22Rv1 (cell line): ENCODE data around the gene CD164L2.
"Not testable (repeated sequence)": the region's sequence is repeated elsewhere in the genome, so short reads cannot be mapped to it uniquely, and the experiment has no call there.

Source experiments
- H3K27ac ChIP-seq: fragments of 450-650 bp; 2 replicates; pipeline ENCODE4 v1.5.1; 2017
- ZFX ChIP-seq: fragments of 450-650 bp; IDR thresholded peaks from 2 replicates; pipeline ENCODE4 v1.6.1; 2017; ENCODE audit warnings: antibody characterized with exemption, borderline replicate concordance
- TF ChIP-seq, protein P1 (sequence below): fragments of 450-650 bp; IDR thresholded peaks from 2 replicates; pipeline ENCODE4 v1.5.1; 2017; ENCODE audit warnings: mild to moderate bottlenecking

Gene CD164L2

DNA sequence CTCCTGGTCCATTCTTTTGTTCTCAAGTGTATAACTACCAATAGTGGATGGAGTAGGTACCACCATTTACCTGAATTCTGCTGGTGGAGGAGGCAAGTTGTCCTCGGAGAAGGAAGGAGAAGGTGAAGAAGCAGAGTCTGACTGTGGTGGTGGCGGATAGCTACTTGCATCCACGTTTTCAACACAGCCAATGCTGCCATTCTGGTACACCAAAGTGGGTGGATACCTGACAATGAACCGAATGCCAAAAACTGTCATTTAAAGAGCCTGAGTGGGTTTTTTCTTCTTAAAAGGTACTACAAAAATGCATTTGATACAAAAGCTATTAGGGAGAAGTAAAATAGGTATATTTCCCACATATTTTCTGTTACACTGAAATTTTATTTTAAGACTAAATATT lies 29.4 kb upstream of the CD164L2 start:
- H3K27ac ChIP-seq = no peak overlapping the region
- TF ChIP-seq ZFX = no peak
- TF ChIP-seq, protein P1, sequence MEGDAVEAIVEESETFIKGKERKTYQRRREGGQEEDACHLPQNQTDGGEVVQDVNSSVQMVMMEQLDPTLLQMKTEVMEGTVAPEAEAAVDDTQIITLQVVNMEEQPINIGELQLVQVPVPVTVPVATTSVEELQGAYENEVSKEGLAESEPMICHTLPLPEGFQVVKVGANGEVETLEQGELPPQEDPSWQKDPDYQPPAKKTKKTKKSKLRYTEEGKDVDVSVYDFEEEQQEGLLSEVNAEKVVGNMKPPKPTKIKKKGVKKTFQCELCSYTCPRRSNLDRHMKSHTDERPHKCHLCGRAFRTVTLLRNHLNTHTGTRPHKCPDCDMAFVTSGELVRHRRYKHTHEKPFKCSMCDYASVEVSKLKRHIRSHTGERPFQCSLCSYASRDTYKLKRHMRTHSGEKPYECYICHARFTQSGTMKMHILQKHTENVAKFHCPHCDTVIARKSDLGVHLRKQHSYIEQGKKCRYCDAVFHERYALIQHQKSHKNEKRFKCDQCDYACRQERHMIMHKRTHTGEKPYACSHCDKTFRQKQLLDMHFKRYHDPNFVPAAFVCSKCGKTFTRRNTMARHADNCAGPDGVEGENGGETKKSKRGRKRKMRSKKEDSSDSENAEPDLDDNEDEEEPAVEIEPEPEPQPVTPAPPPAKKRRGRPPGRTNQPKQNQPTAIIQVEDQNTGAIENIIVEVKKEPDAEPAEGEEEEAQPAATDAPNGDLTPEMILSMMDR = no peak

DNA sequence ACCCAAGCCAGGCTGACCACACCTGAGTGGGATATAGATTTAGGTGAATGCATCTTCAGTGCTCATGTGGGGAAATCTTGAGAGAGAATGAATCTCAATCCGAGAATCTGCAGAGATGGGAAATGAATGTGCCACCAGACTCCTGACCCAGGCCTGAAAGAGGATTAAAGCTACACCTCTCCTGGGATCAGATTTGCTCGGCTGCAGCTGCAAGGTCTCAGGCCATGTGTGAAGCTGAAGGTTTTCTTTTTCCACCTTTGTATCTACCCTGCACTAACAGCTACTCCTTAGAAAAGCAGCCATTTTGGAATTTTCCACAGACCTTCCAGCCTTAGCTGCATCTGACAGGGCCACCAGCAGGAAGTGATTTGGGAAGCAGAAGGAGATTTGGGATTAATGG lies 27.6 kb upstream of the CD164L2 start:
- TF ChIP-seq, protein P1 = no peak
- TF ChIP-seq ZFX = no peak
- no peak overlapping the region for H3K27ac ChIP-seq

DNA sequence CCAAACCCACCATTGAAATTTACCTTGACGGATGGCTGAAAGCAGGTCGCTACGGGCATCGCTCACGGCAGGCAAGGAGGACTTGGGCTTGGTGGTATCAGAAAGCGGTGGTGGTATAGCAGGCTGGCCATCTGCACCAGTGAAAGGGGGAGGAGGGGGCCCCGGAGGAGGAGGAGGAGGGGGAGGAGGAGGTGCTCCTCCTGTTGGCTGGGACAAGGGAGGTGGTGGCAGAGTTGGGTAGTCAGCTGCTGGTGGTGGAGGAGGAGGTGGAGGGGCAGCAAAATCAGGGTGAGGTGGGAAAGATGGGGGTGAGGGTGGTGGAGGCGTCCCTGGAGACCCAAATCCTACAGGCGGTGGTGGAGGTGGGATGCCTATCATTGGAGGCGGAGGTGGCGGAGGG lies 26.5 kb upstream of the CD164L2 start:
- TF ChIP-seq ZFX = no peak
- H3K27ac ChIP-seq = no peak overlapping the region

DNA sequence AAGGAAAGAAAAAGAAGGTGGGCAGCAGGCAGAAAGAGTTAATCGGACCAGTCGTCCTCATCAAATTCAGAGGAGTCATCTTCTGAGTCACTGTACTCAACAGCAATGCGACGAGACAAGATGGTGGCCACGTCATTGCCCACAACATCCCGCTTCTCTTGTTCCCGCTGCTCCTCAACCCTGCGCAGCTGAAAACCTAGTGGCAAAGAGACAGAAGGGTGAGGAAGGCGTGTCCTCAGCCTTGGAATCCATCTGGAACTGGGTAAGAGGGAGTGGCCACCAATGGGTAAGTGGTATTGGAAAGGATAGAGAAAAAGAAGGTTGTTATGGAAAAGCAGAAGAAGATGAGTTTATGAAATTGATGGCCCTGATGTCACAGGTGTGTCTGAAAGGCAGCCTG lies 25.0 kb upstream of the CD164L2 start:
- H3K27ac ChIP-seq = no peak overlapping the region
- TF ChIP-seq, protein P1 = no peak
- TF ChIP-seq ZFX = no peak

DNA sequence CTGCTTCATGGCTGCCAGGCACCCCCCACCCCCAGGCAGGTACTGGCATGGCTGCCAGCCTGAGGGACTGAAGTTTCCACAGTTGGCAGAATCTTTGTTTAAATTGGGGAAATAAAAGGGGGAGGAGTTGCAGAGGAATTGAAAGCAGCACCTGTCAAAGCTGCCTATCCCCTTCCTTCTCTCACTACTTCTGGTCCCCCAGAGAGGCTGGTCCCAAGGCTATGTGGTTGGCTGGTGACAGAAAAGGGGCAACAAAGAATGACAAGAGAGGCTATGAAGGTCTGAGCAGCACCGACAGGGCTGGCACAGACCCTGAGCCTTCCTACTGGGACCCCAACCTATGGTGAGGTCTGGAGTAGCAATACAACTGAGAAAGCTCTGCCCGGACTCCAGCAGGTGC lies 23.7 kb upstream of the CD164L2 start:
- H3K27ac ChIP-seq = not testable (repeated sequence)

DNA sequence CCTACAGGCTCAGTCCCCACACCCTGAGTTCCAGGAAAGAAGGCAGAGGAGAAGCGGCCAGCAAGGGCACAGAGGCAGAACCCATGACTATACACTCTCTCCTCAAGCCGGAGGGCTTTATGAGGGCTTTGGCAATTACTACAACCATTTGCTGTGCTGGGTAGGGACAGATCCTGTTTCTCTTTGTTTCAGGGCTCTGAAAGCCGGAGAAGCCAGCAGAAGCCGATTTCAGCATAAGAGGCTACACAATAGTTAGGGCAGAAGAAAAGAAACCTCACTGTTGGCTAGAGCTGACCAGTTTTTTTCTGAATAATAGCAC lies 23.2 kb upstream of the CD164L2 start:
- no peak overlapping the region for H3K27ac ChIP-seq
- TF ChIP-seq, protein P1 = no peak
- no peak for TF ChIP-seq ZFX

DNA sequence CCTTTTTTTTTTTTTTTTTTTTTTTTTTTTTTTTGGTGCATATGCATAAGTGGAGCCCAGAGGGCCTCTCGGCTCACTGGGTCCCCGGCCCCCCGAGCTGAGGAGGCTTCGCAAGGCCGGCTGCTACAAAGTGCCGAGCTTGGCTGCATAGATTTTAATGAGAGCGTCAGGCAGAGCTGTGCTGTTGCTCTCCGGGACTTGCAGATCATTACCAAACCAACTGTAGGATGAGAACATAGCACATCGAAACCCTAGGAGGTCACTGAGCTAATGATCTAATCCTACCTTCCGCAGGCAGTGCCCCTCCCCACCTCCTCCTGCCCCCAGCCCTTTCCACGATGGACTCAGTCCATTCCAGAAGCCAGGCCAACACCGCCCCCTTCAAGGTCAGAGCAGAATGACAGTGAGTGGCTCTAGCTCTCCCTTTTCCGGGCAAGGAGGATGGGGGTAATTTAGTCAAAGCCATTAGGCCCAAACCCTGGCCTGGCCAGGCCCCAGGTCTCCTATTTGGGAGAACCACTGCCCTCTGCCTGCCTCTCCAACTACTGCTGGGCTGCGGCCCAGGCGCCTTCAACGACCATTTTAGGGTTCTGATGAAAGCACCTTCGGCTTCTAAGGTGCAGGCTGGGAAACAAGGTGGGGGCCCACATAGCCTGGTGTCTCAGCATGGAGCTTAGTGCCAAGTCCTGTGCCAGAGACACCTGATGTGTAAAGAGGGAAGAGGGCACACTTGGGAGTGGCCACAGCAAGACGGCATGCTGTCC lies 22.6 kb upstream of the CD164L2 start:
- not testable (repeated sequence) for H3K27ac ChIP-seq

DNA sequence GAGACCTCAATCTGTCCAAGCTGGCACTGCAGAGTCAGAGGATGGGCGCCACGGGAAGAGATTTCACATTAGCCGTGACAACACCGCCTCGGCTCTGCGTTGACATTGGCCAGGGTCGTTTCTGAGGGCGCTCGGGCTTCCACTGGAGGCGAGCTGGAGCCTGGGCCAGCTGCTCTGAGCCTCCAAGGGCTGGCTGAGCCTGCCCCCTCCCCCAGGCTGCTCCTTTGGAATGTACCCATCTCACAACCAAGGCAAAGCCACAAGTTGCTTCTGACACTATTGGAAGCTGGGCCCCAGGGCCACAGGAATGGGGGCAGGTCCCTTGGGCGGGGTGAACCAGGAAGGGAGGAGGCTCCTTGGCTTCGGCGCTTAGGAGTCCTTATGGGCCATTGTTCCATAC lies 21.9 kb upstream of the CD164L2 start:
- no peak for TF ChIP-seq ZFX
- H3K27ac ChIP-seq = no peak overlapping the region

DNA sequence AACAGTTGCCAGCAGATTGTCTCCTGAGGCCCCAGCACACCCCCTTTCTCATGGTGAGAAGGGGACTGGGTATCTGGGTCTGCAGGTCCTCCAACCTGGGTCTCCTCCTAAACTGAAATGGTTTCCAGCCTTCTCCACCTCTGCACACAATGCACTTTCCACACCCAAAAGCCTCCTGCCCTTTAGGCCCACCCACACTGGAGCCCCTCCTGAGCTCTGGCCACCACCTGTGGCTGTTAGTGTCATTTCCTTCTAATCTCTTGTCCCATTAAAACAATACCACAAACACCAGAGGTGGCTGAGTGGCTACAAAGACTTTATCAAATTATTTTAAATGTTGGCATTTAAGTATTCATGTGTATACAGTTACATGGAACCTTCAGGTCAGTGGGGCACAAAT lies 20.8 kb upstream of the CD164L2 start:
- H3K27ac ChIP-seq = no peak overlapping the region; the same call in 1 of the 2 replicates

More for the DNA sequence above, 20.8 kb upstream of the CD164L2 start:
- TF ChIP-seq ZFX = no peak
- TF ChIP-seq, protein P1 = no peak
